ENCODE data around the gene HS6ST3. TPM values are rescaled to one million over a fixed set of nuclear protein-coding genes. Genes with fewer than 3 reads are reported as not detected.

Gene HS6ST3
- total RNA-seq, 3 donors from 2014 or later, result not detected

DNA sequence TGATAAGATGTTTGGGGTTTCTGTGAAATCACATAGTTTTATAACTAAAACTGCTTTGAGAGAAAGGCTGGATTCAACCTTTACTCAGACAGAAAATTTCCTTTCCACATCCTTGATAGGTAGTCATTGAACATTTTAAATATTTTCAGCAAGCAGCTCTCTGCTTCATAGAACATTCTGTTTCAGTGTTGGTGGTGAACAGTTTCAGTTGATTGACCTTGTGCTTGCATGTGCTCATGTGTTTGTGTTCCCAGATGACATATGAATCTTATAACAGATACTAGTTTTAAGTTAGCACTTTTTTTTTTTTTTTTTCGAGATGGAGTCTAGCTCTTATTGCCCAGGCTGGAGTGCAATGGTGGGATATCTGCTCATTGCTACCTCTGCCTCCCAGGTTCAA, 290.1 kb downstream of the HS6ST3 start:
- no peaks in the 10 kb centered on the region for H3K36me3 Mint-ChIP-seq (ENCODE audit: insufficient read depth)
- no peak for ATAC-seq
- DNase-seq, result no peak
- no peak overlapping the region for H3K4me3 Mint-ChIP-seq
- no peaks in the 10 kb centered on the region for H3K4me1 Mint-ChIP-seq (ENCODE audit: low read depth)
- peaks cover 3% of the 10 kb centered on the region for H3K9me3 Mint-ChIP-seq
- no peaks in the 10 kb centered on the region for H3K27me3 Mint-ChIP-seq (ENCODE audit: low read depth)

DNA sequence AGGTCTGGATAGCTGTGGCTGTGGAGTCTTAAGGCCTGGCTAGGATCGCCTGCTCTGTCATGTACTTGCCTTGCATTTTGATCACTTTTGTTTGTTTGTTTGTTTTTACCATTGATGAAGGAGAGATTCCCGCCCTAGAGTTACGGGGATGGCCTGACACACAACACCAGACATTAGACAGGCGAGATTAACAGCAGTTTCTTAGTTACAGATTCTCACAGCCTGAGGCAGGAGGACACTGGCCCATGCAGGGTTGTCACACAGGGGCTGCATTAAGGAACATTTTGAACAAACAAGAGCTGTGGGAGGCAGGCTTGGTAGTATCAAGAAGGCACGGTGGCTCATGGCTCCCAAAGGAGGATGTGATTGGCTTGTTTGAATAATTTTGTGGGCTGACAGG, 291.8 kb downstream of the HS6ST3 start:
- no peak for DNase-seq
- H3K9me3 Mint-ChIP-seq, result peaks cover 3% of the 10 kb centered on the region
- ATAC-seq, result no peak
- no peaks in the 10 kb centered on the region for H3K4me1 Mint-ChIP-seq (ENCODE audit: low read depth)
- no peaks in the 10 kb centered on the region for H3K36me3 Mint-ChIP-seq (ENCODE audit: insufficient read depth)
- no peaks in the 10 kb centered on the region for H3K27me3 Mint-ChIP-seq (ENCODE audit: low read depth)
- H3K4me3 Mint-ChIP-seq, result no peak overlapping the region

DNA sequence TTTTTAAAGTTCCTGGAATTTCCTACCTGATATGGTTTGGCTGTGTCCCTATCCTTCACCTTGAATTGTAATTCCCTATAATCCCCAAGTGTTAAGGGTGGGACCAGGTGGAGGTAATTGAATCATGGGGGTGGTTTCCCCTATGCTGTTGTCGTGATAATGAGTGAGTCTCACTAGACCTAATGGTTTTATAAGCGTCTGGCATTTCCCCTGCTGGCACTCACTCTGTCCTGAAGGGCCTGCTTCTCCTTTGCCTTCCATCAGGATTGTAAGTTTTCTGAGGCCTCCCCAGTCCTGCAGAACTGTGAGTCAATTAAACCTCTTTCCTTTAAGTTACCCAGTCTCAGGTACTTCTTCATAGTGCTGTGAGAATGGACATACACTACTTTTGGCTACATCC, 298.7 kb downstream of the HS6ST3 start:
- ATAC-seq, result no peak
- no peak for DNase-seq
- no peaks in the 10 kb centered on the region for H3K36me3 Mint-ChIP-seq (ENCODE audit: insufficient read depth)
- H3K4me1 Mint-ChIP-seq (ENCODE audit: low read depth), result no peaks in the 10 kb centered on the region
- H3K27me3 Mint-ChIP-seq (ENCODE audit: low read depth), result no peaks in the 10 kb centered on the region
- peaks cover 8% of the 10 kb centered on the region for H3K9me3 Mint-ChIP-seq
- no peak overlapping the region for H3K4me3 Mint-ChIP-seq

DNA sequence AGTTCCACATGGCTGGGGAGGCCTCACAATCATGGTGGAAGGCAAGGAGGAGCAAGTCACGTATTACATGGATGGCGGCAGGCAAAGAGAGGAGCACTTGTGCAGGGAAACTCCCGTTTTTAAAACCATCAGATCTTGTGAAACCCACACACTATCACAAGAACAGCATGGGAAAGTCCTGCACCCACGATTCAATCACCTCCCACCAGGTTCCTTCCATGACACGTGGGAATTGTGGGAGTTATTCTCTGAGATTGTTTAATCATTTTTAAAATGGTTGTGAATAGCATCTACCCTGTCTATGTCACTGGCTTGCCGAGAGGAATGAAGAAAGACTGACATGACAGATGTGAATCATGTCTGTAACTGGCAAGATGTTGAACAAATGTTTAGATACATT, 301.7 kb downstream of the HS6ST3 start:
- Mint-ChIP-seq H3K4me1 (ENCODE audit: low read depth) (no peaks in the 10 kb centered on the region), H3K9me3 (peaks cover 13% of the 10 kb centered on the region)

DNA sequence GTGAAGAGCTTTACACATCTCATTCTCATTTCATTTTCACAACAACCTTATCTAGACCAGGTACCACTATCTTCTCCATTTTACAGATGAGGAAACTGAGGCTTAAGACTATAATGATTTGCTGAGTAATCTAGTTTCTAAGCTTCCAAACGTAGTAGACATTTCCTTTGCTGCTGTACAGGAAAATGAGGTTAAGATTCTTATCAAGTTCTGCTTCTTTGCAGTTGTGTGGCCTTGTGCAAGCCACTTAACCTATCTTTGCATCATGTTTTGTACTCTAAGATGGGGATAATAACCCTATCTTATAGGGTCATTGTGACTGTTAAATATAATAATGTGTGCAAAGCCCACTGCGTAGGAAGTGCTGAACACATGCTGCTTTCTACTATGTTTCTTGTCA, 307.9 kb downstream of the HS6ST3 start:
- Mint-ChIP-seq H3K9me3 (peaks cover 12% of the 10 kb centered on the region), H3K27me3 (ENCODE audit: low read depth) (no peaks in the 10 kb centered on the region), H3K4me1 (ENCODE audit: low read depth) (no peaks in the 10 kb centered on the region), H3K4me3 (no peak overlapping the region), H3K36me3 (ENCODE audit: insufficient read depth) (no peaks in the 10 kb centered on the region)
- DNase-seq (no peak), ATAC-seq (no peak)

More for the DNA sequence above, 301.7 kb downstream of the HS6ST3 start:
- Mint-ChIP-seq H3K27me3 (ENCODE audit: low read depth) (no peaks in the 10 kb centered on the region), H3K36me3 (ENCODE audit: insufficient read depth) (no peaks in the 10 kb centered on the region), H3K4me3 (no peak overlapping the region)
- DNase-seq, result no peak
- ATAC-seq, result no peak

DNA sequence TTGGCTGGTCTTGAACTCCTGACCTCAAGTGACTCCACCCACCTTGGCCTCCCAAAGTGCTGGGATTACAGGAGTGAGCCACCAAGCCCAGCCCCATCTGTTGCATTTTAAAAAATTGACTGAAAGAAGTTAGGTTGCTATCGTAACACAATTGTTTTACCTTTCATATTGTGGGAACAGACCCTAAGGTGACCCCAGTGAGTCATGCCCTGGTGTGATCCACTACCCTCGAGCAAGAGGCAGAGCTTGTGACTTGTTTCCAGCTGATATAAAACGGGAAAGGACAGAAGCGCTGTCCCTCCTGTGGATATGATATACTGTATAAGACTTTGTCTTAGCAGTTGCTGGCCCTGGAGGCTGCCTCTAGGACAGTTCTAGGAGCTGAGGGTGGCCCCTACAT, 308.6 kb downstream of the HS6ST3 start:
- peaks cover 12% of the 10 kb centered on the region for H3K9me3 Mint-ChIP-seq
- H3K4me1 Mint-ChIP-seq (ENCODE audit: low read depth), result no peaks in the 10 kb centered on the region
- H3K27me3 Mint-ChIP-seq (ENCODE audit: low read depth), result no peaks in the 10 kb centered on the region
- no peaks in the 10 kb centered on the region for H3K36me3 Mint-ChIP-seq (ENCODE audit: insufficient read depth)
- no peak overlapping the region for H3K4me3 Mint-ChIP-seq
- ATAC-seq, result no peak
- DNase-seq, result no peak

DNA sequence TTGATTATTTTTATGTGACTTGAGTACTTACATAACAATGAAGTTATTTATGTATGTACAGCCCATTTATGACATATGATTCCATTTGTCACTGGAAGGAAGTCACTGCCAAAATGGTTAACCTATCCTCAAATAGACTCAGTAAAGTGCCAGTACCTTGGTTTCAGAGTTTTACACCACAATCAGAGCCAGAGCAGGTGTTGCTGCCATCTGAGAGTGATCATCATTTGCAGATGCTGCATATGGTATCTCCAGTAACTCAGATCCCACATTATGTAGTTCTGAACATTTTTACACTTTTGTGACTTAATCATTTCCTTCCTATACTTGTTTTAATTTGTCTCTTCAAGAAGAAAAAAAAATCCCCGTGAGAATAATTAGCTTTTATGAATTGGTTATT, 313.3 kb downstream of the HS6ST3 start:
- no peak for DNase-seq
- peaks cover 9% of the 10 kb centered on the region for H3K9me3 Mint-ChIP-seq

DNA sequence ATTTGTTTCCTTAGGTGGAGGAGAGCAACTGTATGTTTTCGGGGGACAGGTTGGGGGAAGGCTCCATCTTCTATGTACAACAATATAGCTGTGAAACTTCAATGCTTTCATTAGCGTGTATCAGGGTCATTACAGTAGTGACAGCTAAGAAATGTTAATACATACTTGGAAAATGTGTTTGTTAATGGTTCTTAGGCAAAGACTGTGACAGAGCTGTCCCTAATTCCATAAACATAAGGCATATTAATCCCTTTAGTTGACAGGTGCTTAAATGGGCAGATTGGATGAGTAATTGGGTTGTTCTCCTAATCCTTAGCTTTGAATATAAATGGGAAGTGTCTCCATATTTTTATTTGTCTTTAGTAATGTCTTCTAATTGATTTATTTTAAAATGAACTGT, 313.7 kb downstream of the HS6ST3 start:
- Mint-ChIP-seq H3K9me3 (peaks cover 9% of the 10 kb centered on the region), H3K27me3 (ENCODE audit: low read depth) (no peaks in the 10 kb centered on the region), H3K4me3 (no peak overlapping the region), H3K36me3 (ENCODE audit: insufficient read depth) (no peaks in the 10 kb centered on the region), H3K4me1 (ENCODE audit: low read depth) (no peaks in the 10 kb centered on the region)
- no peak for DNase-seq
- no peak for ATAC-seq

More for the DNA sequence above, 313.3 kb downstream of the HS6ST3 start:
- Mint-ChIP-seq H3K4me1 (ENCODE audit: low read depth) (no peaks in the 10 kb centered on the region), H3K27me3 (ENCODE audit: low read depth) (no peaks in the 10 kb centered on the region), H3K36me3 (ENCODE audit: insufficient read depth) (no peaks in the 10 kb centered on the region), H3K4me3 (no peak overlapping the region)
- ATAC-seq, result no peak

DNA sequence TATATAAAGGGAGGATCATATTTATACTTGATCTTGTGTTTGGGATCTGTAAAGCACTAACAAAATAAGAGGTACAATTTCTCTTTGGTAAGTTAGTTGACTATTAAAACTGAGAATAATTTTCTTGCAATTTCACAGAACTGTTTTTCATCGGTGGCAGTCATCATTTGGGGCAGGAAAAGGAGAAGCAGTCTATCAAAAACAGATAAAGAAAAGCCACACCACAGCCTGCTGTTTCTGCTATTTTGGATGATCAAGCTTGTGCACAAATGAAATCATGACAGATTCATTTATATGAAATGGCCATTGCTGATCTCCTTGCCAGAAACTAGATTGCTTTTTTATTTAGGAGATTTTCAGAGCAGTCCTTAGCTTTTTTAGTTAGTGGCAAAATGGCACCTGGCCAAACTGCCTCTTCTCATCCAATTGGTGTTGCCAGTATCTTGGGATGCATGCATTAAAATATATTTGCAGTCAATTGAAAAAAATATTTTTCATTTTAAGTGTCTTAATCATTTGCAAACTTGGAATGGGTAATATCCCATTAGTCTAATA, 326.0 kb downstream of the HS6ST3 start:
- no peak overlapping the region for H3K4me3 Mint-ChIP-seq
- H3K27me3 Mint-ChIP-seq (ENCODE audit: low read depth), result no peaks in the 10 kb centered on the region
- H3K4me1 Mint-ChIP-seq (ENCODE audit: low read depth), result no peaks in the 10 kb centered on the region
- DNase-seq, result no peak
- no peaks in the 10 kb centered on the region for H3K36me3 Mint-ChIP-seq (ENCODE audit: insufficient read depth)
- H3K9me3 Mint-ChIP-seq, result peaks cover 9% of the 10 kb centered on the region
- ATAC-seq, result no peak

DNA sequence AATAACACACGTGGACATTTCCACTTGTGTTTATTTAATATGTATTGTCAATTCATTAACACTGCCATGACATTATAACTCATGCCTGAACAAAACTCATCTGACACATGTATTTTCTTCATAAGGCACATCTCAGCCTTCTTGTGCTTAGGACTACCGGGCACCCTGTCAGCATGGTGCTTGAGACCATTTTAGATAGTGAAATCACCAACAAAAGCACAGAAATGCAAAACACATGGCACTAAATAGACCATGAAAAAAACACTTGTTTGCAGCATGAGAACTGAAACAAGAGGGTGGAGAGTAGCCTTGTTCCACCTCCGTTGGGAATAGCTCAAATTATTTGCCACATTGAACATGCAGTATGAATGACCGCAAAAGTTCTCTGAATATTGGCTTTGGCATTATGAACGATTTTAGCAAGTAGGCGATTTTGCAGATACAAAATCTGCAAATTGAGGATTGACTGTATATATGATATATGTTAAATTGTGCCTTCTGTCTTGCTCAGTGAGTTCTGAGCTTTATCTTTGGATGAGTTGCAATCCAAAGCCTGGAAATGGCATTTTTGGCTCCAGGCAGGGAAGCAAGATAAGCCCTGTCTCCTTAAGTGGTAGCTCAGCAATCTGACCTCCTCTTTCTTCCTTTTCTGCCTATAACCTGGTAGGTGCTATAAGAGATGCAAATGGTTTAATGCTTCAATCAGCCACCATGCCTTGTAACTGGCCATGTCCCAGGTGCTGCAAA, 328.2 kb downstream of the HS6ST3 start:
- no peak for DNase-seq
- Mint-ChIP-seq H3K4me1 (ENCODE audit: low read depth) (no peaks in the 10 kb centered on the region), H3K36me3 (ENCODE audit: insufficient read depth) (no peaks in the 10 kb centered on the region), H3K4me3 (no peak overlapping the region), H3K27me3 (ENCODE audit: low read depth) (no peaks in the 10 kb centered on the region), H3K9me3 (peaks cover 1% of the 10 kb centered on the region)
- ATAC-seq, result no peak

DNA sequence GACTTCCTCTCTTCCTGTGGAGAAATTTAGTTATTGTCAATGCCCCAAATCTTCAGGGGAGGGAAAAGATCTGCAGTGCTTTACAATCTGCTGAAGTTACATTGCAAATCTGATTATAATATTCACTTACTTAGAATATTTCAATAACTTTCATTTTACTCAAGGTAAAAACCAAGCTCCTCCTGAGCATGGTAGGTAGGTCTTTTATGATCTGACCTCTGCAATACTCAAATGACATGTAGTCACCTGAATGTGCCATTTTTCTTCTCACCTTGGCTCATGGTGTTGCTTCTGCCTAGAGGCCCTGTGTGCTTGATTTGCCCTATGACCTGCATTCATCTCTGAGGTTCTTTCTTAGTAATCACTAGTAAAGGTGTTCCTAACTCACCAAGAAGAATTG, 331.4 kb downstream of the HS6ST3 start:
- no peak for ATAC-seq
- Mint-ChIP-seq H3K4me3 (no peak overlapping the region), H3K9me3 (no peaks in the 10 kb centered on the region)

DNA sequence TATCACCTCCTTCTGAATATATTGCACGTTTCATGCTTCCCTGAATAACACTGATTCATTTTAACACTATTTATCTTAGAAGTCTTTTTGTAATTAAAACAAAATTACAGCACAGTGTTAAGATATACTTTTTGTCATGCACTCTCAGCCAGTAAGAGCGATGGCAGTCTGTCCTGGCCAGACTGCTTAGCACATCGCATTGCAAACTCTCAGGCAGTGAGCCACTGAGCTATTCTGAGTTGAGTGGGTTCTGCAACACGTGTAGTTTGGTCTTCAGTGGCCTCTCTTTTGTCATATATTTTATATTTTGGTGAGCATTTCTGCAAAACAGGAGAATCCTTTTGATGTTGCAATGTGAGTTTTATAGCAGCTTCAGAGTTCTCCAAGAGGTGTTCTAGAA, 332.1 kb downstream of the HS6ST3 start:
- H3K9me3 Mint-ChIP-seq, result no peaks in the 10 kb centered on the region
- no peaks in the 10 kb centered on the region for H3K27me3 Mint-ChIP-seq (ENCODE audit: low read depth)
- no peak for DNase-seq
- no peak for ATAC-seq
- no peaks in the 10 kb centered on the region for H3K36me3 Mint-ChIP-seq (ENCODE audit: insufficient read depth)
- no peaks in the 10 kb centered on the region for H3K4me1 Mint-ChIP-seq (ENCODE audit: low read depth)
- H3K4me3 Mint-ChIP-seq, result no peak overlapping the region

More for the DNA sequence above, 331.4 kb downstream of the HS6ST3 start:
- Mint-ChIP-seq H3K4me1 (ENCODE audit: low read depth) (no peaks in the 10 kb centered on the region), H3K36me3 (ENCODE audit: insufficient read depth) (no peaks in the 10 kb centered on the region), H3K27me3 (ENCODE audit: low read depth) (no peaks in the 10 kb centered on the region)
- no peak for DNase-seq

DNA sequence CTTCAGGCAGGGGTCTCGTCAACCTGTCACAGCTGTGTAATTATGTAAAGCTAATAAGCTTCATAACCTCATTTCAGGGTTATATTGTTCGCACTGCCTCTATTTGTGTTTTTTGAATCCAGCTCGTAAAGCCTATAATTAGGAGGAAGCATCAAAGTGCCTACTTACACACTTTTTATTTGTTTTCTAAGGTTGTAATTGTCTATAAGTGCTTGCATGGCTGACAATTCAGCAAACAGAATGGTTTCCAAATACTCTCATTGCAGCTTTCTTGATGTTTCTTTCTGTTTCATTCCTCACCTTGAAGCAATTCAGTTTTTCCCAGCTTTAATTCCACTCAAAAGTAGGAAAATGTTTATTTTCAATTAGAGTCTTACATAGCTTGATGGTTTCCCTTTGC, 336.3 kb downstream of the HS6ST3 start:
- Mint-ChIP-seq H3K36me3 (ENCODE audit: insufficient read depth) (no peaks in the 10 kb centered on the region), H3K4me1 (ENCODE audit: low read depth) (no peaks in the 10 kb centered on the region), H3K27me3 (ENCODE audit: low read depth) (no peaks in the 10 kb centered on the region), H3K4me3 (no peak overlapping the region), H3K9me3 (no peaks in the 10 kb centered on the region)
- no peak for DNase-seq
- ATAC-seq, result no peak

DNA sequence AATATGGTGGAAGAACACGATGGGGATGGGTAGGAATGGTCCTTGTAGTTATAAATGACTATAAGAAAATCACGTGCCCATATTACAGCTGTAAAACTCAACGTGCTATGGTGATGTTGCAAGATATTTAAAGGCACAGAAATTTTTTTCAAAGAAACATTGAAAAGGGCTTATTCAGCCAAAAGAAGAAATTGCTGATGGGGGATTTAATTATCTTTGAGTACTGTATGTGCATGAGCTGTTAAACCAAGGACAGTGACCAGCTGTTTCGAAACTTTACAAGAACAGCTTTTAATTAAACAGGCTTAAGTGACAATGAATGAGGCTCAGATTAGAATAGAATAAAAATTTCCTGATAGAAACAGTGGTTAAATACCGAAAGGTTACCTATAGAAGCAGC, 339.0 kb downstream of the HS6ST3 start:
- Mint-ChIP-seq H3K36me3 (ENCODE audit: insufficient read depth) (no peaks in the 10 kb centered on the region), H3K4me3 (no peak overlapping the region), H3K4me1 (ENCODE audit: low read depth) (no peaks in the 10 kb centered on the region), H3K9me3 (peaks cover 5% of the 10 kb centered on the region), H3K27me3 (ENCODE audit: low read depth) (no peaks in the 10 kb centered on the region)
- DNase-seq, result no peak
- no peak for ATAC-seq

DNA sequence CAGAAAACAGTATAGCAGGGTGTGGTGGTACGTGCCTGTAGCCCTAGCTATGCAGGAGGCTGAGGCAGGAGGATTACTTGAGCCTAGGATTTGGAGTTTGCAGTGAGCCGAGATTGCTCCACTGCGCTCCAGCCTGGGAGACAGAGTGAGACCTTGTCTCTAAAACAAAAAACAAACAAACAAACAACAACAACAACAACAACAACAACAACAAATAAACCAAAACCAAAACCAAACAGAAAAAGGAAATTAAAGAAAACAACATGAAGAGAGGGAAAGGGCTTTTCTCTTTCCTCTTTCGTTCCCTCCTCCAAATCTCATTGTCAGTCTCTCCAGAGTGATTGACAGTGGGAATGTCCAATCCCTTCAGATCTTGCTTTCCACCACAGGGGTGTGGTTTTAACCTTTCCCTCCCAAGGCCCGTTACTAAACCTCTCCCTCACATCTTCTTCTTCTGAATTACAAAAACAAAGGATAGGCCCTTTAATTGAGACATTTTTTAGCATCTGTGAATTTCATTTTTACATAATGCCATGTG, 341.2 kb downstream of the HS6ST3 start:
- Mint-ChIP-seq H3K27me3 (ENCODE audit: low read depth) (no peaks in the 10 kb centered on the region), H3K9me3 (peaks cover 10% of the 10 kb centered on the region), H3K4me3 (no peak overlapping the region), H3K36me3 (ENCODE audit: insufficient read depth) (no peaks in the 10 kb centered on the region), H3K4me1 (ENCODE audit: low read depth) (no peaks in the 10 kb centered on the region)
- ATAC-seq (no peak), DNase-seq (no peak)
